Measurements from ENCODE around the gene STEAP1B.

DNA sequence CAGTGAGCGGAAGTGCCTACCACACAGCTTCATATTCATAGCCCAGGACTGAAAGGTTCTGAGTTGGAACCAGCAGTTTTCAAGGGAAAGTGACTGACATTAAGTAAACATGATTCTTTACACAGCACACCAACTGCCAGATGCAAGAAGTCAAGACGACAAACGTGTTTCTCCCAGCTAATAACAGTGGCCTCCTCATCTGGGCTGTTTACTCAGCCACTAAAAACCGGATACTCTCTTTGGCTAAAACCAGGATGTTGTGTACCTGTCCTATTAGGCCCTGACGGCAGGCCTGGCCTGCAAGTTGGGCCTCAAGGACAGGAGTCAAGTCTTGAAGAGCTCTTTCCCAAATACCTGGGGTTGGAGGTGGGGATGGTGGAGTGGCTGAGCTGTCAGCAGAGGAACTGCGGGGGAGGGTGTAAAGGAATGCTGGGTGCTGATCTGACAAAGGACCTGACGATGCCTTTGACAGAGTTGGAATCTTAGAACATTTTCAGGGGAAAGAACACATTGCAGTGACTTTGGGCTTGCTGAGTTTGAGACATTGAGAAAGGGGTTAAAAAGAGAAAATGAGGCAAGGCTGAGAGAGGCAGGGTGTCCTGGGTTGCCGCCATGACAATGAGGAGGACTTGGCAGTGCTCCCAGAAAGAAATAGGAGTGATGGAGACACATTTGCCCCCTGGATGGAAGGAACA, 57.7 kb downstream of the STEAP1B start:
- TF ChIP-seq CTCF (IDR thresholded peaks at IDR 0.05 in 2 of 3, conservative IDR thresholded peaks at IDR 0.05 in 1 of 3; ENCODE audit: borderline replicate concordance in 1 of 3, insufficient read depth in 1 of 3, low read depth in 2 of 3, low read length in 2 of 3) (no peak), YY1 (IDR thresholded peaks at IDR 0.05; ENCODE audit: extremely low read depth, insufficient replicate concordance, low read depth, low read length) (no peak), CBX3 (IDR thresholded peaks at IDR 0.05; ENCODE audit: low read depth) (no peak), ZNF274 (IDR thresholded peaks at IDR 0.05; ENCODE audit: low read depth, low read length) (no peak), CEBPB (IDR thresholded peaks at IDR 0.05; ENCODE audit: low read depth) (no peak), EZH2 (IDR thresholded peaks at IDR 0.05) (no peak), POLR2A (IDR thresholded peaks at IDR 0.05; ENCODE audit: borderline replicate concordance, extremely low read depth, insufficient read depth, insufficient read length) (no peak), JUND (IDR thresholded peaks at IDR 0.05) (no peak), RAD21 (IDR thresholded peaks at IDR 0.05; ENCODE audit: low read depth) (no peak), ATF3 (IDR thresholded peaks at IDR 0.05) (no peak), POLR2AphosphoS5 (IDR thresholded peaks at IDR 0.05; ENCODE audit: low read depth, low read length) (no peak), TCF7L2 (IDR thresholded peaks at IDR 0.05; ENCODE audit: borderline replicate concordance, extremely low read depth, insufficient read depth, insufficient read length) (no peak)
- TF ChIP-seq, protein P1, sequence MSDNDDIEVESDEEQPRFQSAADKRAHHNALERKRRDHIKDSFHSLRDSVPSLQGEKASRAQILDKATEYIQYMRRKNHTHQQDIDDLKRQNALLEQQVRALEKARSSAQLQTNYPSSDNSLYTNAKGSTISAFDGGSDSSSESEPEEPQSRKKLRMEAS (IDR thresholded peaks at IDR 0.05): no peak

All from HCT116 (cell line).